Measurements from ENCODE around the gene SUFU. TPM values are rescaled to one million over a fixed set of nuclear protein-coding genes. Genes with fewer than 3 reads are reported as not detected.

Gene SUFU
- total RNA-seq, 1 experiment from 2014 or later, result 10.6 TPM

- CTCF ChIA-PET, result interaction anchor here (0.7 kb wide), 1 partner anchor 102 kb away, joined by 3 read pairs; the partner anchor contains the start of gene ACTR1A
- Histone ChIP-seq H3K36me3 (ENCODE audit: control insufficient read depth, insufficient read depth, low read length) (no peaks in the 10 kb centered on the region; the same call in 1 of the 2 replicates), H3K4me3 (ENCODE audit: low read depth, low read length) (no peak overlapping the region), H3K4me1 (peaks cover 26% of the 10 kb centered on the region), H3K9me3 (no peaks in the 10 kb centered on the region), H3K27me3 (replicated peaks; ENCODE audit: control insufficient read depth, insufficient read depth, low read length) (no peaks in the 10 kb centered on the region)
- Mint-ChIP-seq H3K4me3 (ENCODE audit: unreplicated experiment) (no peak overlapping the region), H3K36me3 (ENCODE audit: insufficient read depth, unreplicated experiment) (no peaks in the 10 kb centered on the region), H3K27me3 (ENCODE audit: insufficient read depth, unreplicated experiment) (no peaks in the 10 kb centered on the region), H3K27ac (ENCODE audit: unreplicated experiment) (peak overlapping the region; percentile 54), H3K9me3 (ENCODE audit: unreplicated experiment) (no peaks in the 10 kb centered on the region), H3K4me1 (ENCODE audit: low read depth, unreplicated experiment) (peaks cover 2% of the 10 kb centered on the region)
- peak; percentile 23 to 65 for DNase-seq
- POLR2A ChIA-PET, result no interaction called here
- no TSS peak for BruUV-seq (replicated peaks)
- intact Hi-C loops (cut with micrococcal nuclease; ENCODE audit: unreplicated experiment), result no loop called here
- no peak for TF ChIP-seq CTCF (IDR thresholded peaks at IDR 0.05; ENCODE audit: insufficient read depth in 1 of 2, low read depth in 1 of 2, low read length in 1 of 2, severe bottlenecking in 1 of 2, unreplicated experiment in 1 of 2)
Observed at GRCh38 chr10:102604439-102604841, 100.7 kb downstream of the SUFU start.

- Mint-ChIP-seq H3K4me3 (ENCODE audit: unreplicated experiment) (no peak overlapping the region), H3K27me3 (ENCODE audit: insufficient read depth, unreplicated experiment) (no peaks in the 10 kb centered on the region), H3K36me3 (ENCODE audit: insufficient read depth, unreplicated experiment) (no peaks in the 10 kb centered on the region), H3K27ac (ENCODE audit: unreplicated experiment) (no peak overlapping the region), H3K4me1 (ENCODE audit: low read depth, unreplicated experiment) (no peaks in the 10 kb centered on the region), H3K9me3 (ENCODE audit: unreplicated experiment) (no peaks in the 10 kb centered on the region)
- Histone ChIP-seq H3K36me3 (ENCODE audit: control insufficient read depth, insufficient read depth, low read length) (no peaks in the 10 kb centered on the region; the same call in 1 of the 2 replicates), H3K9me3 (no peaks in the 10 kb centered on the region), H3K4me3 (ENCODE audit: low read depth, low read length) (no peak overlapping the region), H3K27me3 (replicated peaks; ENCODE audit: control insufficient read depth, insufficient read depth, low read length) (no peaks in the 10 kb centered on the region), H3K4me1 (peaks cover 15% of the 10 kb centered on the region)
- POLR2A ChIA-PET, result no interaction called here
- no TSS peak for BruUV-seq (replicated peaks)
- no peak for TF ChIP-seq CTCF (IDR thresholded peaks at IDR 0.05; ENCODE audit: insufficient read depth in 1 of 2, low read depth in 1 of 2, low read length in 1 of 2, severe bottlenecking in 1 of 2, unreplicated experiment in 1 of 2)
- intact Hi-C loops (cut with micrococcal nuclease; ENCODE audit: unreplicated experiment), result no loop called here
- CTCF ChIA-PET, result interaction anchor here (0.7 kb wide), 1 partner anchor 35 kb away, joined by 6 read pairs; no protein-coding TSS in a partner anchor
- DNase-seq, result no peak
Observed at GRCh38 chr10:102605712-102606111, 101.9 kb downstream of the SUFU start.

GRCh38 chr10:102608487-102608886, 104.7 kb downstream of the SUFU start:
- CTCF ChIA-PET, result interaction anchor here (1.0 kb wide), 1 partner anchor 36 kb away, joined by 4 read pairs; the partner anchor contains the start of gene TRIM8

More at GRCh38 chr10:102608487-102608886, 104.7 kb downstream of the SUFU start:
- Histone ChIP-seq H3K9me3 (no peaks in the 10 kb centered on the region), H3K4me3 (ENCODE audit: low read depth, low read length) (no peak overlapping the region), H3K4me1 (peaks cover 15% of the 10 kb centered on the region), H3K36me3 (ENCODE audit: control insufficient read depth, insufficient read depth, low read length) (no peaks in the 10 kb centered on the region; the same call in 1 of the 2 replicates), H3K27me3 (replicated peaks; ENCODE audit: control insufficient read depth, insufficient read depth, low read length) (no peaks in the 10 kb centered on the region)
- POLR2A ChIA-PET, result no interaction called here
- no TSS peak for BruUV-seq (replicated peaks)
- no peaks in the 10 kb centered on the region for H3K36me3 Mint-ChIP-seq (ENCODE audit: insufficient read depth, unreplicated experiment)
- H3K27me3 Mint-ChIP-seq (ENCODE audit: insufficient read depth, unreplicated experiment), result no peaks in the 10 kb centered on the region
- H3K27ac Mint-ChIP-seq (ENCODE audit: unreplicated experiment), result no peak overlapping the region
- H3K4me3 Mint-ChIP-seq (ENCODE audit: unreplicated experiment), result no peak overlapping the region
- intact Hi-C loops (cut with micrococcal nuclease; ENCODE audit: unreplicated experiment), result no loop called here
- no peak for DNase-seq
- H3K4me1 Mint-ChIP-seq (ENCODE audit: low read depth, unreplicated experiment), result no peaks in the 10 kb centered on the region
- TF ChIP-seq CTCF (IDR thresholded peaks at IDR 0.05; ENCODE audit: insufficient read depth in 1 of 2, low read depth in 1 of 2, low read length in 1 of 2, severe bottlenecking in 1 of 2, unreplicated experiment in 1 of 2), result no peak
- no peaks in the 10 kb centered on the region for H3K9me3 Mint-ChIP-seq (ENCODE audit: unreplicated experiment)
